T1000 (cell line): ENCODE results near the gene RASGRF2.

ENCODE experiments used
- DNase-seq: peaks from one replicate; lab custom pipeline; 2025; ENCODE audit warnings: mixed read lengths; lab: John Stamatoyannopoulos, UW

RASGRF2 gene

GRCh38 chr5:81177061-81177460, 216.9 kb downstream of the RASGRF2 start:
- DNase-seq, result no peak

GRCh38 chr5:81179959-81180358, 219.8 kb downstream of the RASGRF2 start:
- DNase-seq, result no peak

DNA sequence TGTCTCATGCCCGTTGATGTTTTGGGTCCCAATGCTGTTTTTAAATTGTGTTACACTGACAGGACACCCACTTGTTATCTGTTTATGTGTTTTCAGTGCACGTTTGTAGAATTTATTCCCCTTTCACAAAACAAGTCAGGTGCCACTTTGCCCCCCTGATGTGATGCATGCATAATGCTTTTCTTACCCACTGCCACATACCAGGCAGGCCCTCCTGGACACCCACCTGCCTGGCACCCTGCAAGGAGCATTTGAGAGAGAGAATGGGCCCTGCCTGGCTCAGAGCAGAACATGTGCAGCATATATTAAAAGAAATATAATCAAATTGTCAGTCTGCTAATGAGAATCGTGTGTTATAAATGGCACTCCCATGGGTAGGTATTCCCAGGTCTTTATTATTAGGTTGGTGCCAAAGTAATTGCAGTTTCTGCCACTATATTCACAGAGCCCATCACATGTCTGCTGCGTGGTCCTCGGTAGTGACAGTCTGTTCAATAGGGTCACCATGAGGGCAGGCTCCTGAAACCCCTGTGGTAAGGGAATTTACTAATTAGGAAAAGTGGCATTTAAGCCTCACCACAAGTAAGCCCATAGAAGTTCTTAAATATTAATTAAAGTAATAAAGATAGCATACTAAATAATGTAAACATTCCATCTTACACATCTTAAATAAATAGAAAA, 220.8 kb downstream of the RASGRF2 start:
- no peak for DNase-seq

DNA sequence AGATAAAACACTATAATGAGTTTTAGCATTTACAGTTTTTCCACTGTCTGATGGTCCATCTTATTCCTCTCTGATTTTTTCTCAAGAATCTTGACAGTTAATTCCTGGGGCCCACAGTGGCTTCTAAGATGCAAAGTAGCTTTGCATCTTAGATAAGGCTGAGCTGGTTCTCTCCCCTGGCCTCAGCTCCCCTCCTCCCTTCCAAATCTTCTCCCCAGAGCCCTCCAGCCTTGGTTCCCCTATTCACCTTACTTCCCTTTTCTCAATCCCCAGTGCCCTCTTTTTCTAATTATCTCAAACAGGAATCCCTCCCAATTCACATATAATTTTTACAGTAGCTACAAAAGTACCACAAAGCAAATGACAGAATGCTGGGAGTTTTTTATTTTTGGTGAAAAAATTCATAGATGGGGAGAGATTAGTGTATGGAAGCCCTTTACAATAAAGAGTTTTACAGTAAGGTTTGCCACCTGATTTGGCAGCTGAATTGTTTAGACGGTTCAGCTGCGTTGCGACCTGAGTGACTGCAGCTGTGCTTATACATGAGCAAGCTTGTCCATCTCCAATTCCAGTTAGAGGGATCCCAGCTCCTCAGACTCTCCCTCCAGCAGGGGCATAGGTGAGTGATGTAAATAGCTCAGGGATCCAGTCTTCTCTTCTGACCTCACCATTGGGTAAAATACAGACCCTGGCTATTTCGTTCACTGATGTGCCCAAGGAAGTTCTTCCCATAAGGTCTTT, 221.6 kb downstream of the RASGRF2 start:
- no peak for DNase-seq

- DNase-seq, result no peak
Observed at GRCh38 chr5:81182396-81183390, 222.5 kb downstream of the RASGRF2 start.

DNA sequence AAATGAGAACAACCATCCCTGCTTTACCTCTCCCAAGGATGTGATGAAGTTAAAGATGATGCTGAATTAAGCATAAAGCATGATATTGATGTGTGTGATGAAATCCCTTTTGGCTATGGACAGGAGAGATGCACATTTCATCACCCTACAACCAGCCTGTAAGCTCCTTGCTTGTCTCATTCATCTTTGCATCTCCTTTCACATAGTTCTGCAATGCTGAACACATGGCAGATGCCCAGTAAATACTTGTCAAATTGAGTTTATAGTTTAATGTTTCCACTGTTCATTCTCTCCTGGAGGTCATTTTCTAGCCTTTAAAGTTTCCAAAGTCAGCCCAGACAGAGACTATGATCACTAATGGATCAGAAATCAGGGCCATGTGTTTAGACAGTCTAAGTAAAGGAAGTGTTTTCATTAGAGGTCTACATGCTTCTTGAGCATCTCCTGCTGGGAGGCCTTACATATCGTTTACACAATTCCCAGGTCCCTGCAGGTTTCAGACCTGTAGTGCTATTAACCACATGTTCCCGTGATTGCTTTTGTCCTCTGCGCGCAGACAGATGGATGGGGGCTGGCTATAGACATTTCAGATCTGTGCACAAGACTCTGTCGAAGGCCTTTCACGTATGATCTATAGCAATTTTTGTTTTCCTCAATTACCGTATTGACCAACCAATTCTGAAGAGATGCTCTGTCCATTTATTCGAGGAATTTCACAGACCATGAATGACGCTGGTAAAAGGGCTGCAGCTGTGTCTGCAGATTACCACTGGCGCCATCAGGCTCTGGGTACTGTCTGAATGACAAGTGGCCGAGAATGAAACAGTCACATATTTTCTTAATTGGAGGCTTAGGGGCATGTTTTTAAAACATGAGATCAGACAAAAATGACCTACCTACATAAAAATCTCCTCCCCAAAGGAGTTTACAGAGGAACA, 223.9 kb downstream of the RASGRF2 start:
- no peak for DNase-seq

DNA sequence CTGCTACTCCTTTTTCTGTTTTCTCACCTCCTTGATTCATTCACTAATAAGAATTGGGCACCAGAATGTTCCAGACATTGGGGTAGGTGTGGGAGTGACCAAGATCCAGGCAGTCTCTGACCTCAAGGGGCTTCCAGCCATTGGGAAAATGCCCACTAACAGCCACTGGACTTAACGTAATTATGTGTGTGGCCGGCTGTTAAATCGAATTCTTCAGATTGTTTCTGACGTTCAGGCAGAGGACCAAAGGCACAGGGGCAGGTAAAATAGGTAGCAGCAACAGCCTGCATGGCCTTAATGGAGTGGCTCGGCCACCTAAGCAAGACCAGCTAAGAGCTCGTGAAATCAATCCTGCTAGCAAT, 224.6 kb downstream of the RASGRF2 start:
- DNase-seq, result no peak

- DNase-seq, result no peak
Observed at GRCh38 chr5:81187885-81188284, 227.7 kb downstream of the RASGRF2 start.

- DNase-seq, result no peak
Observed at GRCh38 chr5:81188962-81189361, 228.8 kb downstream of the RASGRF2 start.

DNA sequence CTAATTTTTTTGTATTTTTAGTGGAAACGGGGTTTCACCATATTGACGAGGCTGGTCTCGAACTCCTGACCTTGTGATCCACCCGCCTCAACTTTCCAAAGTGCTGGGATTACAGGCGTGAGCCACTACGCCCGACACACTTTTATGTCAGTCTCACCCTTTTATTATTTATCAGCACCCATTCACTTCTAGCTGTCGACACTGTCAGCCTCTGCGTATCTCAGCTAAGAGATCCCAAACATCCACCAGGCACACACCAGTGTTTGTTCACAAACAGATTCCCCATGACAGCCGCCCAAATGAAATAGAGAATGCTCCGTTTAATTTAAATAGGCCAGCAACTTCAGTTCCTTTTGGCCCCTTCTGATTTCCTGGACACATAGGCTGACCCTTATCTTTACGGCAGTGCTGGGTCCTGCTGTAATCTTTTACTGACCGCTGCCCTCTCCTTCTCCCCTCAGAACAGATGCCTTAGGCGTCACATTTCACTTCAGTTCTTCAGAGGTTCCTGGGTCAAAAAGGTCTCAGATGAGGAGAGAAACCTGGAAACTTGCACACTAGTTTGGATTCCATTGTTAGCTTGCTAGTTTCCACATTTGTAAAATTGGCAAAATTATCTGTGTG, 229.8 kb downstream of the RASGRF2 start:
- DNase-seq, result no peak

DNA sequence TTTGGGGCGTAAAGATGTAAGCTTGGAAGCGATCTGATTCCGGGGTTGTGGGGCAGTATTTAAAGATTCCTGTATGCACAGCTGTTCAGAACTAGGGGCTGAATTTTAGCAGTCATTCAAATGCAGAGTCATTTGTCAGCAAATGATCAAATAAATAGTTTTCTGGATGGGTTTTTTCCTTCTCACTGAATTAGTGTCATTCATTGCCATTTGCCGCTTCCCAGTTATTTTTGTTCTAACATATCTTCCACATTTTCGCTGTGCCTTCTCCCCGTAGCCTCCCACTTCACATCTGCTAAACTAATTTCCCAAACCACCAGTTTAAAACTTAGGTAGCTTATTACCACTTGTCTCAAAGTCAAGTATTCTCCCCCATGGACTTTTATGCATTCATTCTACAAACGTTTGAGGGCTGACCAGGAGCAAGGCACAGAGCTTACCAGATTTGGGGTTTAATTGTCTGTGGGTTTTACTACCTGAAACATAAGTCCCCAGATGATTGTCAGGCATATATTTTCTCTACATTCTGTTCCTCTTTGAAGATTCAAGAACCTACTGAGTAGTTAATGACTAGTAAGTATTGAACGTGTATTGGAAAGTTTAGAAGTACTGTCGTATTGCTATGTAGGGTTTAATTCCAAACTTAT, 231.7 kb downstream of the RASGRF2 start:
- DNase-seq, result no peak

DNA sequence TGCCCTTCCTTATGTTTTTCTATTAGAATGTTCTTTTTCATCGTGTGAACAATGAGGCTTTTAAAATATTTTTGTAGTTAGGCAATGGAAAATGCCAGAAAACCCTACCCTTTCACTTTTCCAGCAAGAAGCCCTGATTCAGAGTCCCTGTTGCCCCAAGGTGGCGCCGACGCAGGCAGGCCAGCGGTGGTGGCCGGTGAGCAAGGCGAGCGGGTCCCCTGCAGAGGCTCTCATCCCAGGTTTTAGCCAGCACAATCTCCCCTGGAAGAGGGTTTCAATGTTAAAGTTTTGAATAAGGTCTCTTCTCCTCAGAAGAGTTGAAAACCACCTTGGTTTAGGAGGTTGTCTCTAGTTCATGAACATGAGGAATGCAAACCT, 232.2 kb downstream of the RASGRF2 start:
- no peak for DNase-seq

DNA sequence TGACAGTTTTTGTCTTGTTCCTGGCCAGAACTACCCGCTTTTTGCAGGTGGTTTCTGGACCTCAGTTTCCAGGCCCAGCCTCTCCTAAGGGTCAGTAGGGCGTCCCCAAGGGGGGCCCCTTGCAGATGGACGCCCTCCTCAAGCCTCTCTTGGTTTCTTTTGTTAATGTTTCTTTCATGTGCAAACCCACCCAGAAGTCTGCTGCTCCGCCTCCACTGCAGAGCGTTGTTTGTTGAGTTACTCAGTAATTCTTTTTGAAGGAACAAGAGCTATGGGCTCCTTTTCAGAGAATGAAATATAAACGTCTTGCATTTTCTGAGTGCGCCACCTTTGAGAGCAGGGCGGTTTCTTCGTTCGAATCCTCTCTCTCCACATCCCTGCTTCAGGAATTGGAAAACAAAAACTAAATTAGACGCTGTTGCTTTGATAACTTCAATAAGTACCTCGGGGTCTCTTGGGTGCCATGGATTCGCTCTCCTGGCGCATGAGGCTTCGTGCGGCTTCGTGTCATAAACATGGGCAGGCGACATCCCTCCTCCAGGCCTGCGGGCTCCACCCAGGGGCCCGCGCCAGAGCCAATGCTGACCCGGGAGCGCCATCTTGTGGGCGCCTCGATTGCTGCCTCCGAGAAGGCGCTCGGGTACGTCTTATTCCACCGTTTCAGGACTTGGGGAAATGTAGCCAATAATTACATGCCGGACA, 234.6 kb downstream of the RASGRF2 start:
- DNase-seq, result peak; percentile 70

GRCh38 chr5:81195335-81195929, 235.3 kb downstream of the RASGRF2 start:
- no peak for DNase-seq

- no peak for DNase-seq
Observed at GRCh38 chr5:81202655-81203054, 242.5 kb downstream of the RASGRF2 start.

DNA sequence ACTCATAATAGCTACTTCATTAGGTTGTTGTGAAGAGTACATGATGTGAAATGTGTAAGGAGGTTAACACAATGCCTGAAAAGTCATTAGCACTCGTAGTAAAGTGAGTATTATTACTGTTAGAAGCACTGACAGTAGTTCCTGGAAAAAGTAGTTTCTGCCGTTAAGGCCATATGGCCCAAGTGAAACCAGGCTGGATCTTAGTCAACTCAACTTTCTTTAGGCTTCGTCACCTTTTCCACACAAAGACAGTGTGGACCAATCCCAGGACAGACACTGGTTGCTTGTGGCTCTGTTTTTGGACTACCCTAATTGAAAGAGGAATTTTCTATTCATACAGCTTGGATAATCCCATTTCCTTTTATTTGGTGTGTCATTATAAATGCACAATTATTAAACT, 243.6 kb downstream of the RASGRF2 start:
- DNase-seq, result no peak

DNA sequence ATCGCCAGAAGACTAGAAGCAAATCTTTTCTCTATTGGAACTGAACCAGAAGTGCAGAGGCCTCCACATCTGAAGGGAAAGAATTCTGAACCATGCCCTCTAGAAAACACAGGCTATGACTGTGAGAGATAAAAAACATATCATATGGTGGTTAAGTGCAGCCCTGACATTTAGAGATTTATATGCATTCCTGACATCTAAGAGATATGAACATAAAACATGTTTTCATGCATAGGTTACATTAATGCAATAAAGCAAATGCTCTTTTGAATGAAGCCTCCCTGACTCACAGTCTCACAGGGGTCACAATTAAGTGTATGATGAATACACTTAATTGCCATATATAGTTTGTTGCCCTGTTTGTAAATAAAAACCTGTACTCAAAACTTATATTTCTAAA, 244.0 kb downstream of the RASGRF2 start:
- no peak for DNase-seq

GRCh38 chr5:81205058-81205457, 244.9 kb downstream of the RASGRF2 start:
- DNase-seq, result no peak

GRCh38 chr5:81207009-81207408, 246.8 kb downstream of the RASGRF2 start:
- no peak for DNase-seq
